GM19025 (cell line): ENCODE data around the gene SERPINA4.
"Not testable (repeated sequence)": the region's sequence is repeated elsewhere in the genome, so short reads cannot be mapped to it uniquely, and the experiment has no call there.

Experiments
- ATAC-seq: cut with Tn5 transposase; IDR thresholded peaks from one replicate; pipeline ENCODE4 v1.9.1; 2021; ENCODE audit warnings: mild to moderate bottlenecking, low read depth, moderate library complexity; ENCODE audit not compliant: unreplicated experiment

Gene SERPINA4

GRCh38 chr14:94562941-94563883 is 2.0 kb downstream of the SERPINA4 start:
- no peak for ATAC-seq

GRCh38 chr14:94564381-94564780 is 3.1 kb downstream of the SERPINA4 start:
- no peak for ATAC-seq

- ATAC-seq = no peak
Measured at GRCh38 chr14:94568186-94568585, 6.9 kb downstream of the SERPINA4 start.

- no peak for ATAC-seq
Measured at GRCh38 chr14:94569381-94570001, 8.2 kb downstream of the SERPINA4 start.

- no peak for ATAC-seq
Measured at GRCh38 chr14:94570002-94570400, 8.8 kb downstream of the SERPINA4 start.

GRCh38 chr14:94570440-94570839 is 9.2 kb downstream of the SERPINA4 start:
- ATAC-seq = no peak

- no peak for ATAC-seq
Measured at GRCh38 chr14:94571395-94571794, 10.2 kb downstream of the SERPINA4 start.

GRCh38 chr14:94571950-94572349 is 10.7 kb downstream of the SERPINA4 start:
- ATAC-seq = no peak

- no peak for ATAC-seq
Measured at GRCh38 chr14:94572637-94573303, 11.5 kb downstream of the SERPINA4 start.

- ATAC-seq = no peak
Measured at GRCh38 chr14:94573475-94574277, 12.4 kb downstream of the SERPINA4 start.

- no peak for ATAC-seq
Measured at GRCh38 chr14:94574336-94574735, 13.1 kb downstream of the SERPINA4 start.

GRCh38 chr14:94575730-94576585 is 14.7 kb downstream of the SERPINA4 start:
- ATAC-seq = no peak

- not testable (repeated sequence) for ATAC-seq
Measured at GRCh38 chr14:94577472-94577871, 16.2 kb downstream of the SERPINA4 start.

GRCh38 chr14:94578712-94579111 is 17.5 kb downstream of the SERPINA4 start:
- no peak for ATAC-seq

GRCh38 chr14:94581127-94581999 is 20.1 kb downstream of the SERPINA4 start, which contains the start of gene SERPINA5:
Gene SERPINA5, plus strand, starts transcription at chr14:94581426. Its CDS starts 5,937 bp downstream, at chr14:94587363.
- ATAC-seq = no peak

GRCh38 chr14:94582199-94582750 is 21.0 kb downstream of the SERPINA4 start:
- ATAC-seq = no peak

GRCh38 chr14:94582851-94583250 is 21.6 kb downstream of the SERPINA4 start:
- ATAC-seq = no peak

GRCh38 chr14:94583557-94583956 is 22.3 kb downstream of the SERPINA4 start:
- ATAC-seq = no peak
